ENCODE data around the gene LTV1. TPM values are rescaled to one million over a fixed set of nuclear protein-coding genes. Genes with fewer than 3 reads are reported as not detected.

The LTV1 gene
- polyA plus RNA-seq, 1 donor = 41.0 TPM

- no peak for DNase-seq (ENCODE audit: low read depth)
These were observed 42.0 kb downstream of the LTV1 start for GRCh38 chr6:143885116-143885515.

GRCh38 chr6:143894655-143895054, 51.5 kb downstream of the LTV1 start:
- peak; percentile 60 for DNase-seq (ENCODE audit: low read depth)

GRCh38 chr6:143896126-143896860, 53.2 kb downstream of the LTV1 start:
- no peak for DNase-seq (ENCODE audit: low read depth)

GRCh38 chr6:143900358-143900757, 57.2 kb downstream of the LTV1 start:
- DNase-seq (ENCODE audit: low read depth) = no peak

GRCh38 chr6:143901885-143902750, 59.0 kb downstream of the LTV1 start:
- DNase-seq (ENCODE audit: low read depth) = peak; percentile 93

- DNase-seq (ENCODE audit: low read depth) = no peak
These were observed 59.7 kb downstream of the LTV1 start for GRCh38 chr6:143902827-143903226.

GRCh38 chr6:143911028-143911427, 67.9 kb downstream of the LTV1 start:
- no peak for DNase-seq (ENCODE audit: low read depth)

- DNase-seq (ENCODE audit: low read depth) = no peak
These were observed 69.5 kb downstream of the LTV1 start for GRCh38 chr6:143912671-143913070.

Other genes starting within 250 kb of the LTV1 start
- 29.7 TPM for gene PHACTR2, start 165.4 kb upstream of the LTV1 start, polyA plus RNA-seq (ENCODE audit: insufficient read length)
- gene ZC2HC1B, start 21.1 kb downstream of the LTV1 start, polyA plus RNA-seq (ENCODE audit: insufficient read length) = not detected
- gene PLAGL1, start 164.9 kb downstream of the LTV1 start, polyA plus RNA-seq (ENCODE audit: insufficient read length) = 299 TPM

Data from forelimb muscle (tissue), 1 donor.